Small intestine (tissue), 7 donors: Measurements from ENCODE around the gene RASGRF1. TPM values are rescaled to one million over a fixed set of nuclear protein-coding genes. Genes with fewer than 3 reads are reported as not detected.

Experiments
- DNase-seq, 2 donors: peaks; one replicate each; pipeline versions ENCODE4 v3.0.0 to v3.0.0-alpha.2; 2013
- FAIRE-seq: peaks from 2 replicates; lab custom pipeline; 2012; peaks lifted over from hg19 to GRCh38; lab: Jason Lieb, UNC
- H3K27ac ChIP-seq, 3 donors: one replicate each; pipeline ENCODE4 v1.5.1; 2013; ENCODE audit warnings: low read length in 2 of 3, mild to moderate bottlenecking in 2 of 3, control low read depth in 1 of 3, inconsistent platforms in 1 of 3, low read depth in 1 of 3, moderate library complexity in 1 of 3
- H3K27me3 ChIP-seq, 3 donors: one replicate each; pipeline ENCODE4 v1.6.1; 2013; ENCODE audit warnings: low read length in 3 of 3, inconsistent platforms in 1 of 3; ENCODE audit not compliant: control insufficient read depth in 3 of 3, insufficient read depth in 3 of 3
- H3K36me3 ChIP-seq, 3 donors: one replicate each; pipeline ENCODE4 v1.6.1; 2013; ENCODE audit warnings: low read length in 3 of 3, inconsistent platforms in 1 of 3, low read depth in 1 of 3, mild to moderate bottlenecking in 1 of 3, moderate library complexity in 1 of 3; ENCODE audit not compliant: control insufficient read depth in 3 of 3, insufficient read depth in 2 of 3
- H3K4me1 ChIP-seq, 3 donors: one replicate each; pipeline ENCODE4 v1.6.1; 2013; ENCODE audit warnings: low read length in 2 of 3, inconsistent platforms in 1 of 3, low read depth in 1 of 3, mild to moderate bottlenecking in 1 of 3, moderate library complexity in 1 of 3; ENCODE audit not compliant: control insufficient read depth in 3 of 3, insufficient read depth in 2 of 3
- H3K4me3 ChIP-seq, 3 donors: one replicate each; pipeline ENCODE4 v1.5.1; 2013; ENCODE audit warnings: low read length in 3 of 3, control low read depth in 1 of 3, inconsistent platforms in 1 of 3, low read depth in 1 of 3, mild to moderate bottlenecking in 1 of 3, moderate library complexity in 1 of 3
- H3K9me3 ChIP-seq, 2 donors: one replicate each; pipeline ENCODE4 v1.6.1; 2013; ENCODE audit warnings: low read depth in 1 of 2, low read length in 1 of 2; ENCODE audit not compliant: control insufficient read depth in 2 of 2, insufficient read depth in 1 of 2
- WGBS, 3 donors: extraction: QIAGEN DNeasy Blood & Tissue Kit; methylation state at CpG; one replicate each; pipeline ENCODE4 v1.1.7; 2013; 5-methylcytosine and 5-hydroxymethylcytosine counted together
- polyA plus RNA-seq, 4 donors: library from polyadenylated mRNA; stranded (reverse) in 3 of 4; unstranded in 1 of 4; fragments of 200-250 nt in 3 of 4; fragments of 120-200 nt in 1 of 4; gene quantifications; one replicate each; pipeline versions ENCODE4 v1.2.1 to v1.2.3, GENCODE V29; 2013
- donor health status: healthy with polysubstance abuse.
- donor health status: control.
- donor health status: control.
- donor health status: Bipolar disorder and iron deficiency.
- donor health status: healthy.

RASGRF1 gene
- polyA plus RNA-seq, 4 donors, result 0.10 to 0.49 TPM; not detected in 2

GRCh38 chr15:79049416-79049815 is 41.2 kb downstream of the RASGRF1 start:
- no peak overlapping the region for H3K27ac ChIP-seq
- no peaks in the 10 kb centered on the region for H3K9me3 ChIP-seq
- FAIRE-seq (no peak), DNase-seq (no peak)
- no peak overlapping the region for H3K4me3 ChIP-seq
- no peaks in the 10 kb centered on the region for H3K4me1 ChIP-seq
- H3K27me3 ChIP-seq, result peaks cover 0 to 2% (median 0%) of the 10 kb centered on the region in 3 donors
- H3K36me3 ChIP-seq, result no peaks in the 10 kb centered on the region
- WGBS, 3 donors, result 80 to 89% (median 85%) methylated on average over 9 of the region's 9 CpGs

GRCh38 chr15:79047676-79048439 is 42.7 kb downstream of the RASGRF1 start:
- DNase-seq (no peak), FAIRE-seq (no peak)
- Histone ChIP-seq H3K4me1 (no peaks in the 10 kb centered on the region), H3K4me3 (no peak overlapping the region), H3K9me3 (peaks cover 0 to 4% of the 10 kb centered on the region in 2 donors), H3K27ac (no peak overlapping the region), H3K36me3 (no peaks in the 10 kb centered on the region), H3K27me3 (peaks cover 0 to 3% (median 2%) of the 10 kb centered on the region in 3 donors)
- 79 to 85% (median 80%) methylated on average over 10 of the region's 10 CpGs for WGBS, 3 donors

- peaks cover 0 to 14% of the 10 kb centered on the region in 2 donors for H3K9me3 ChIP-seq
- WGBS, 3 donors, result 82 to 87% (median 87%) methylated on average over 19 of the region's 19 CpGs
- DNase-seq (no peak), FAIRE-seq (no peak)
- H3K27ac ChIP-seq, result no peak overlapping the region
- H3K36me3 ChIP-seq, result no peaks in the 10 kb centered on the region
- H3K27me3 ChIP-seq, result peaks cover 0 to 3% (median 3%) of the 10 kb centered on the region in 3 donors
- no peak overlapping the region for H3K4me3 ChIP-seq
- H3K4me1 ChIP-seq, result no peaks in the 10 kb centered on the region
Measured at GRCh38 chr15:79046691-79047404, 43.7 kb downstream of the RASGRF1 start.

- FAIRE-seq (no peak), DNase-seq (no peak)
- Histone ChIP-seq H3K36me3 (no peaks in the 10 kb centered on the region), H3K9me3 (peaks cover 0 to 15% of the 10 kb centered on the region in 2 donors), H3K27ac (no peak overlapping the region), H3K4me1 (no peaks in the 10 kb centered on the region), H3K27me3 (peaks cover 0 to 8% (median 5%) of the 10 kb centered on the region in 3 donors), H3K4me3 (no peak overlapping the region)
- WGBS, 3 donors, result 42 to 53% (median 43%) methylated on average over 1 of the region's 1 CpG
Measured at GRCh38 chr15:79045041-79045440, 45.5 kb downstream of the RASGRF1 start.

GRCh38 chr15:79042213-79042928 is 48.2 kb downstream of the RASGRF1 start:
- no peaks in the 10 kb centered on the region for H3K4me1 ChIP-seq
- peaks cover 0 to 8% (median 5%) of the 10 kb centered on the region in 3 donors for H3K27me3 ChIP-seq
- peaks cover 0 to 18% of the 10 kb centered on the region in 2 donors for H3K9me3 ChIP-seq
- no peak overlapping the region for H3K4me3 ChIP-seq
- no peak overlapping the region for H3K27ac ChIP-seq
- no peaks in the 10 kb centered on the region for H3K36me3 ChIP-seq
- DNase-seq (no peak), FAIRE-seq (no peak)
- 34 to 53% (median 38%) methylated on average over 2 of the region's 2 CpGs for WGBS, 3 donors

- DNase-seq (no peak), FAIRE-seq (no peak)
- 52 to 70% (median 62%) methylated on average over 4 of the region's 4 CpGs for WGBS, 3 donors
- Histone ChIP-seq H3K27me3 (peaks cover 0 to 8% (median 5%) of the 10 kb centered on the region in 3 donors), H3K36me3 (no peaks in the 10 kb centered on the region), H3K4me3 (no peak overlapping the region), H3K9me3 (peaks cover 0 to 18% of the 10 kb centered on the region in 2 donors), H3K4me1 (no peaks in the 10 kb centered on the region), H3K27ac (no peak overlapping the region)
Measured at GRCh38 chr15:79041601-79042168, 48.9 kb downstream of the RASGRF1 start.

GRCh38 chr15:79037848-79038247 is 52.7 kb downstream of the RASGRF1 start:
- Histone ChIP-seq H3K27ac (no peak overlapping the region), H3K4me1 (no peaks in the 10 kb centered on the region), H3K36me3 (no peaks in the 10 kb centered on the region), H3K27me3 (peaks cover 0 to 17% (median 10%) of the 10 kb centered on the region in 3 donors), H3K9me3 (peaks cover 0 to 18% of the 10 kb centered on the region in 2 donors), H3K4me3 (no peak overlapping the region)
- 75 to 91% (median 86%) methylated on average over 1 of the region's 1 CpG for WGBS, 3 donors
- DNase-seq (no peak), FAIRE-seq (no peak)

GRCh38 chr15:79036323-79036722 is 54.3 kb downstream of the RASGRF1 start:
- no peak for FAIRE-seq
- no peak for DNase-seq
- no peaks in the 10 kb centered on the region for H3K36me3 ChIP-seq
- WGBS, 3 donors, result 63 to 81% (median 71%) methylated on average over 4 of the region's 4 CpGs
- no peak overlapping the region for H3K4me3 ChIP-seq
- peaks cover 0 to 7% of the 10 kb centered on the region in 2 donors for H3K9me3 ChIP-seq
- no peak overlapping the region for H3K27ac ChIP-seq
- H3K4me1 ChIP-seq, result no peaks in the 10 kb centered on the region
- H3K27me3 ChIP-seq, result peaks cover 0 to 16% (median 4%) of the 10 kb centered on the region in 3 donors
